22Rv1 (cell line): Measurements from ENCODE around the gene CPNE5.

Source experiments
- H3K27ac ChIP-seq: fragments of 450-650 bp; 2 replicates; pipeline ENCODE4 v1.5.1; 2017
- ZFX ChIP-seq: fragments of 450-650 bp; IDR thresholded peaks from 2 replicates; pipeline ENCODE4 v1.6.1; 2017; ENCODE audit warnings: antibody characterized with exemption, borderline replicate concordance
- TF ChIP-seq, protein P1 (sequence below): fragments of 450-650 bp; IDR thresholded peaks from 2 replicates; pipeline ENCODE4 v1.5.1; 2017; ENCODE audit warnings: mild to moderate bottlenecking

CPNE5 gene

GRCh38 chr6:36739947-36740817, 99.1 kb downstream of the CPNE5 start:
- H3K27ac ChIP-seq, result no peak overlapping the region
- TF ChIP-seq, protein P1, sequence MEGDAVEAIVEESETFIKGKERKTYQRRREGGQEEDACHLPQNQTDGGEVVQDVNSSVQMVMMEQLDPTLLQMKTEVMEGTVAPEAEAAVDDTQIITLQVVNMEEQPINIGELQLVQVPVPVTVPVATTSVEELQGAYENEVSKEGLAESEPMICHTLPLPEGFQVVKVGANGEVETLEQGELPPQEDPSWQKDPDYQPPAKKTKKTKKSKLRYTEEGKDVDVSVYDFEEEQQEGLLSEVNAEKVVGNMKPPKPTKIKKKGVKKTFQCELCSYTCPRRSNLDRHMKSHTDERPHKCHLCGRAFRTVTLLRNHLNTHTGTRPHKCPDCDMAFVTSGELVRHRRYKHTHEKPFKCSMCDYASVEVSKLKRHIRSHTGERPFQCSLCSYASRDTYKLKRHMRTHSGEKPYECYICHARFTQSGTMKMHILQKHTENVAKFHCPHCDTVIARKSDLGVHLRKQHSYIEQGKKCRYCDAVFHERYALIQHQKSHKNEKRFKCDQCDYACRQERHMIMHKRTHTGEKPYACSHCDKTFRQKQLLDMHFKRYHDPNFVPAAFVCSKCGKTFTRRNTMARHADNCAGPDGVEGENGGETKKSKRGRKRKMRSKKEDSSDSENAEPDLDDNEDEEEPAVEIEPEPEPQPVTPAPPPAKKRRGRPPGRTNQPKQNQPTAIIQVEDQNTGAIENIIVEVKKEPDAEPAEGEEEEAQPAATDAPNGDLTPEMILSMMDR, result no peak
- TF ChIP-seq ZFX, result no peak

- no peak overlapping the region for H3K27ac ChIP-seq
- TF ChIP-seq ZFX, result no peak
- TF ChIP-seq, protein P1, result no peak
Measured at GRCh38 chr6:36738108-36738507, 101.1 kb downstream of the CPNE5 start.

DNA sequence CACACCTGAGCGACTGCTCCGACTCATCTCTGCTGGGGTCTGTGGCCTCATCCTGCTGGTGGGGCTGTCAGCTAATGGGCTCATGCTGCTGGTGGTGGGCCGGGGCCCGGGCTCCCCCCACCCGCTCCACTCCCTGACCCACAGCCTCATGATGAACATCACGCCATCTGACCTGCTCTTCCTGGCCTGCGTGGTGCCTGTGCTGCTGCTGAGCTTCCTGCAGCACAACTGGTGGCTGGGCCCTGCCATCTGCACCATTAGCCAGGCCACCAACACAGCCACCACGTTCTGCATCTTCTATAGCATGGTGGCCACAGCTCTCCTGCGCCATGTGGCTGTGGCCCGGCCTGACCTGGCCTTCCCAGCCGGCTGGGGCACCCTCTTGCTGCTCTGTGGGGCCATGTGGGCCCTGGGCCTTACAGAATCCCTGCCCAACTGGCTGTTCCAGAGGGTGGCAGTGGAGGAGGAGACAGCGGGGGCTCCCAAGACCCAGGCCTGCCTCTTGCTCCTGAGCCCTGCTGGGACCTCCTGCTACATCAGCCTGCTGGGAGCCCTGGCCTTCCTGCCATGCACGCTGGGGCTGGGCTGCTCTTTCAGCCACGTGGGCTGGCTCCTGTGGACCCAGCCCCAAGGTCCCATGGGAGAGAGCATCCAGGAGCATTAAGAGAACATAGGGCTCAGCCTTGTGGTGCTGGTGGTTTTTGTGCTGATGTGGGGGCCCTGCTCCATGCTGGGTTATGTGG, 102.0 kb downstream of the CPNE5 start:
- H3K27ac ChIP-seq, result no peak overlapping the region
- TF ChIP-seq ZFX, result no peak
- TF ChIP-seq, protein P1, result no peak

DNA sequence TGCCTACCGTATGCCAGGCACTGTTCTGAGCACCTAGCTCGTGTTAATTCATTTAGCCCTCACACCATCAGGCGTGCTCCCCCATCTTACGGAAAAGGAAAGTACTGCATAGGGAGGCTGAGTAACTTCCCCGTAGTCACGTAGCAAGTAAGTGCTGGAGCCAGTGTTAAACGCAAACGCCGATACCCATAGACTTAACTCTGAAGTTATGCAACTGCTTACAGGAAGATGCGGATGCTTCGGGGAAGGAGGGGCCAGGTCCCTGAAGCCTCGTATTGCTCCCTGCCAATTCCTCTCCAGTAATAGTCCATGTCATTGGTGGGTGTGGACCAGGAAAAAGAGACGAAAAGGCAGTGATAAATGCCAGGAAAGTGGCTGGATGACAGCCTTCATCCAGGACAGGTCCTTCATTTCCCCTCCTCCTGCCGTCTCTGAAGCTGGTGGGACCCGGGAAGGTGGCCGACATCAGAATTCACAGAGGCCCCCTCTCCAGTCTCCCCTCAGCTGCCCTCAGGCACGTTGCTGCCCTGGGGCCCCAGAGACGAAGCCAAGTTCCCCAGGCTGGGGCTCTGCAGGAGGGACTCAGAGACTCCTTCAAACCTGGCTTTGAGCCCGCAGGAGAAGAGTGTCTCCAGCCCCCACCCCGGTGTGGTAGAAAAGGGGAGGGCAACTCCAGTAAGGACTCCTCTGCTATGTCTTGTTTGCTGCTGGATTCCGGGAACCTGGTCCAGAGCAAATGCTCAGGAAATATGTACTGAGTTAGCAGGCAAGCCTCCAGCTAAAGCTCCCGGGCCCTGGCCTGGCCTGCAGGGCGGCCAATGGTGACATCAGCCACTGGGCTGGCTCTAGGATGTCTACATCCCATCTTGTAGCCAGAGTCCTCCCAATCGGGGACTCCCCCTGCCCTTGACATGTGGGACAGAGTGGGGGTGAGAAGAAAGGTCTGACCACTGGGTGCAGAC, 103.9 kb downstream of the CPNE5 start:
- no peak overlapping the region for H3K27ac ChIP-seq
- TF ChIP-seq, protein P1, result no peak
- TF ChIP-seq ZFX, result no peak

DNA sequence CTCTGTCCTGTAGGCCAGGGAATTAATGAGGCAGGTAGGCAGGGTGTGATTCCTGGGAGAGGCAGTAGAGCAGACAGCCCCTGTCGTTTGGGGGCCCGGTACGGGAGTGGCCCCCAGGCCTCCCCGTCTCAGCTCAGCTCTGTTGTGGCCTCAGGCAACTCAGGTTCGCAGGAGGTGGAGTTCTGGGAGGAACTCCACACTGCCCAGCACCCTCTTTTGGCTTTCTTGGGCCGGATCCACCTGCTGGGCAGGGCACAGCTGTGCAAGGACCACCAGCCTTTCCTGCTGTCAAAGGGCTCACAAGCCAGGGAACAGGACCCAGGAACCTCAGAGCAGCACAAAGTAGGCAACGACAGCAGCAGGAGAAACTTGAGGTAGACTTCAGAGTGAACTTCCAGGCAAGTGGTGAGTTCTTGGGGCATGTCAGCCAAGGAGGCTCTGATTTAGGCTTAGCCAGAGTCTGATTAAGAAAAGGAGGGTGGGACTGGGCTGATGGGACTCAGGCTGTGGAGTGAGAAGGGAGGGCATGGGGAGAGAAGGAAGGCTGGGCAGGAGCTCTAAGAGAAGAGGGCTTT, 104.7 kb downstream of the CPNE5 start:
- no peak overlapping the region for H3K27ac ChIP-seq
- TF ChIP-seq, protein P1, result no peak
- no peak for TF ChIP-seq ZFX

GRCh38 chr6:36733300-36733699, 105.9 kb downstream of the CPNE5 start:
- H3K27ac ChIP-seq, result no peak overlapping the region
- TF ChIP-seq, protein P1, result no peak
- no peak for TF ChIP-seq ZFX
